WTC11 (cell line): Measurements from ENCODE around the gene REEP3. TPM values are rescaled to one million over a fixed set of nuclear protein-coding genes. Genes with fewer than 3 reads are reported as not detected.

ENCODE experiments used
- ATAC-seq: fragments of 200-7000 bp; cut with Tn5 transposase; 2 replicates; pipeline ENCODE4 v1.10.0; 2021; ENCODE audit warnings: mild to moderate bottlenecking, moderate library complexity
- CTCF ChIA-PET: fragments of 300-600 bp; sonication (Branson Sonifier 250); formaldehyde crosslinking; loops from one replicate; lab custom pipeline; 2021; ENCODE audit warnings: antibody characterized with exemption; lab: Charles Lee
- POLR2A ChIA-PET: fragments of 350-600 bp; sonication (Branson Sonifier 250); formaldehyde crosslinking; loops from one replicate; lab custom pipeline; 2021; ENCODE audit warnings: antibody characterized with exemption; lab: Charles Lee
- DNase-seq: peaks from one replicate; pipeline ENCODE4 v3.0.0; 2021; ENCODE audit warnings: low spot score
- H3K27ac Mint-ChIP-seq: 2 replicates; pipeline ENCODE4 v1.8.0; 2021; ENCODE audit warnings: mixed read lengths
- H3K27me3 Mint-ChIP-seq: 2 replicates; pipeline ENCODE4 v1.8.0; 2021; ENCODE audit warnings: low read depth, mild to moderate bottlenecking, moderate library complexity, mixed read lengths
- H3K36me3 Mint-ChIP-seq: 2 replicates; pipeline ENCODE4 v1.8.0; 2021; ENCODE audit warnings: mixed read lengths
- H3K4me1 Mint-ChIP-seq: 2 replicates; pipeline ENCODE4 v1.8.0; 2022; ENCODE audit warnings: mixed read lengths
- H3K4me3 Mint-ChIP-seq: 2 replicates; pipeline ENCODE4 v1.8.0; 2021; ENCODE audit warnings: mild to moderate bottlenecking, moderate library complexity, mixed read lengths
- H3K9me3 Mint-ChIP-seq: 2 replicates; pipeline ENCODE4 v1.8.0; 2021; ENCODE audit warnings: mixed read lengths
- AR ChIP-seq: fragments of 250-450 bp; sonication (Bioruptor Pico); IDR thresholded peaks from 2 replicates; pipeline ENCODE4 v1.9.0; 2021; ENCODE audit warnings: mild to moderate bottlenecking
- ARID4B ChIP-seq: sonication (generic); formaldehyde crosslinking; IDR thresholded peaks from 2 replicates; pipeline ENCODE4 v1.8.0; 2023; ENCODE audit warnings: missing genetic modification reagents, mild to moderate bottlenecking, borderline replicate concordance
- CBFB ChIP-seq: sonication (generic); formaldehyde crosslinking; IDR thresholded peaks from 2 replicates; pipeline ENCODE4 v1.8.1; 2022; ENCODE audit warnings: mild to moderate bottlenecking, low read depth, missing genetic modification reagents
- E2F4 ChIP-seq: sonication (generic); formaldehyde crosslinking; IDR thresholded peaks from 2 replicates; pipeline ENCODE4 v1.8.1; 2022; ENCODE audit warnings: low read depth, mild to moderate bottlenecking, moderate library complexity, missing genetic modification reagents, borderline replicate concordance
- GABPB1 ChIP-seq: sonication (generic); formaldehyde crosslinking; IDR thresholded peaks from 2 replicates; pipeline ENCODE4 v1.8.1; 2023; ENCODE audit warnings: mild to moderate bottlenecking, missing genetic modification reagents
- IRF1 ChIP-seq: sonication (generic); formaldehyde crosslinking; IDR thresholded peaks from 2 replicates; pipeline ENCODE4 v1.8.0; 2023; ENCODE audit warnings: missing genetic modification reagents
- KAT7 ChIP-seq: sonication (generic); formaldehyde crosslinking; IDR thresholded peaks from 2 replicates; pipeline ENCODE4 v1.8.1; 2023; ENCODE audit warnings: missing genetic modification reagents, mild to moderate bottlenecking, borderline replicate concordance
- MAX ChIP-seq: sonication (generic); formaldehyde crosslinking; IDR thresholded peaks from 2 replicates; pipeline ENCODE4 v1.8.0; 2022; ENCODE audit warnings: mild to moderate bottlenecking, missing genetic modification reagents
- NFE2L1 ChIP-seq: sonication (generic); formaldehyde crosslinking; IDR thresholded peaks from 2 replicates; pipeline ENCODE4 v1.8.1; 2023; ENCODE audit warnings: missing genetic modification reagents
- NFYB ChIP-seq: sonication (generic); formaldehyde crosslinking; conservative IDR thresholded peaks from 2 replicates; pipeline ENCODE4 v1.8.0; 2022; ENCODE audit warnings: low read depth, missing genetic modification reagents
- NR1H2 ChIP-seq: sonication (generic); formaldehyde crosslinking; IDR thresholded peaks from 2 replicates; pipeline ENCODE4 v1.9.0; 2021; ENCODE audit warnings: mild to moderate bottlenecking, moderate library complexity, missing genetic modification reagents
- PREB ChIP-seq: sonication (generic); formaldehyde crosslinking; IDR thresholded peaks from 2 replicates; pipeline ENCODE4 v1.8.1; 2022; ENCODE audit warnings: mild to moderate bottlenecking, missing genetic modification reagents, moderate library complexity, borderline replicate concordance
- ZNF121 ChIP-seq: sonication (generic); formaldehyde crosslinking; IDR thresholded peaks from 2 replicates; pipeline ENCODE4 v1.8.0; 2023; ENCODE audit warnings: missing genetic modification reagents
- ZNF138 ChIP-seq: sonication (generic); formaldehyde crosslinking; conservative IDR thresholded peaks from 2 replicates; pipeline ENCODE4 v1.8.1; 2022; ENCODE audit warnings: mild to moderate bottlenecking, moderate library complexity, missing genetic modification reagents
- ZNF263 ChIP-seq: sonication (generic); formaldehyde crosslinking; IDR thresholded peaks from 2 replicates; pipeline ENCODE4 v1.8.1; 2022; ENCODE audit warnings: low read depth, mild to moderate bottlenecking, moderate library complexity, missing genetic modification reagents
- ZNF281 ChIP-seq: sonication (generic); formaldehyde crosslinking; IDR thresholded peaks from 2 replicates; pipeline ENCODE4 v1.8.0; 2023; ENCODE audit warnings: mild to moderate bottlenecking, missing genetic modification reagents
- ZNF396 ChIP-seq: fragments of 250-450 bp; sonication (Bioruptor Pico); IDR thresholded peaks from 2 replicates; pipeline ENCODE4 v1.8.0; 2021; ENCODE audit warnings: mild to moderate bottlenecking, moderate library complexity, borderline replicate concordance
- total RNA-seq: library from RNA; stranded (reverse); gene quantifications from 3 replicates; pipeline ENCODE4 v1.2.3, GENCODE V29; 2021

Gene REEP3
- total RNA-seq, 1 experiment from 2014 or later, result 18.5 TPM

GRCh38 chr10:63618552-63618951, 97.4 kb downstream of the REEP3 start (continued):
- no peak for TF ChIP-seq ARID4B

- Mint-ChIP-seq H3K27ac (peak overlapping the region; percentile 28; the same call in 1 of the 2 replicates), H3K4me1 (peaks cover 15% of the 10 kb centered on the region), H3K27me3 (no peaks in the 10 kb centered on the region), H3K9me3 (no peaks in the 10 kb centered on the region), H3K36me3 (peaks cover 5% of the 10 kb centered on the region; the same call in 1 of the 2 replicates), H3K4me3 (no peak overlapping the region)
- ATAC-seq, result no peak
- ChIA-PET CTCF (interaction anchor here (0.7 to 1.3 kb wide), 2 partner anchors 10 to 94 kb away, joined by 3 read pairs; no protein-coding TSS in a partner anchor), POLR2A (interaction anchor here (0.6 to 0.7 kb wide), 2 partner anchors 83 to 290 kb away, joined by 3 to 7 read pairs; no protein-coding TSS in a partner anchor)
- no peak for DNase-seq
- no peak for TF ChIP-seq NFE2L1 (CRISPR knock-in tag)
- TF ChIP-seq AR (CRISPR knock-in tag), result no peak
- no peak for TF ChIP-seq IRF1
- TF ChIP-seq NR1H2 (CRISPR knock-in tag), result no peak
- no peak for TF ChIP-seq PREB
- no peak for TF ChIP-seq ZNF396 (CRISPR knock-in tag)
- TF ChIP-seq CBFB (CRISPR knock-in tag), result no peak
- TF ChIP-seq ZNF138, result no peak
- no peak for TF ChIP-seq ZNF121
- TF ChIP-seq NFYB, result no peak
- no peak for TF ChIP-seq KAT7 (CRISPR knock-in tag)
- no peak for TF ChIP-seq ZNF263
- no peak for TF ChIP-seq ARID4B
- TF ChIP-seq ZNF281 (CRISPR knock-in tag), result no peak
- TF ChIP-seq GABPB1, result no peak
- TF ChIP-seq E2F4, result no peak
- no peak for TF ChIP-seq MAX (CRISPR knock-in tag)
Observed at GRCh38 chr10:63619426-63619825, 98.2 kb downstream of the REEP3 start.
